GM18507 (cell line): ENCODE results near the gene SCN4B.

ENCODE experiments used
- DNase-seq: peaks from one replicate; pipeline ENCODE4 v3.0.0; 2011; ENCODE audit warnings: low read depth; ENCODE audit not compliant: insufficient read length; ENCODE audit errors: extremely low spot score
- FAIRE-seq: peaks from 2 replicates; lab custom pipeline; 2011; peaks lifted over from hg19 to GRCh38; lab: Jason Lieb, UNC

SCN4B gene

DNA sequence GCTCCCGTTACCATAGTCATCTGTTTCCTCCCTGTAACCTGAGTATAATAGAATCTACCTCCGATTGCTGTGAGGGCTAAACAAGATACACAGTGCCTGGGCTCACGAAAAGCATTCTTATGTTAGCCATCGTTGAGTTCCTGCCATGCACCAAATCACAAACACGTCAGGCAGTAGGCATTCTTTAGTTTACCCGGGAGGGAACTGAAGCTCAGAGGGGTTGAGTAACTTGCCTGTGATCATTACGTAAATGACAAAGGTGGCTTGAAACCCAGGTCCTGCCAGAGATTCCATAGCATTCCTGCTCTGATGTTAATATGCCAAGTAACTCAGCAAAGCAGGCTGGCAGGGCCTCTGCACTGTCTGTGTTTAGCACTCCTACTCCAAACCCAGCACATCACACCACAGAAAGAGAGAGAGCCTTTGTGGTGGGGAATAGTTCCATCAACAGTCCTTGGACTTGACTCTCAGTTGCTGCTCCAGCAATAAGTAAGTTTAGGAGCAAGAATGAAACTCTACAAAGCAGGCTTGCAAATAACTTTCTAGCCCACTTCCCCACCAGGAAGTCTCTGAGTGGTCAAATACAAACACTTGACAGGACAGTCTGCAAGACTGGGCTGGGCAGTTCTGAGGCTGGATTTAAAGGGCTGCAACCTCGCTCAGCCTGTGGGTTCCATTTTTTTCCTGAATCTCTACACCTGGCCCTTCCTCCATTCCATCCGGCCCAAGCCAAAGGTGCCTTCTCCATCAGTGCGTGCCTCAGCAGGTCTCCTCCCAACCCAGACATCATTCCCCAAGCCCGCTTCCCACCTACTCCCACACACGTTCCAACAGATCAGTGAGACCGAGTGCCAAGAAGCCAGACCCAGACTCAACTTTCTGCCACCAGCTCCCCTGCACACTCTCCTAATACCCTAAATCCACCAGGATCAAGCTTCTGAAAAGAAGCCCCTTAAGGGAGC lies 22.7 kb upstream of the SCN4B start:
- DNase-seq: no peak
- FAIRE-seq: no peak

DNA sequence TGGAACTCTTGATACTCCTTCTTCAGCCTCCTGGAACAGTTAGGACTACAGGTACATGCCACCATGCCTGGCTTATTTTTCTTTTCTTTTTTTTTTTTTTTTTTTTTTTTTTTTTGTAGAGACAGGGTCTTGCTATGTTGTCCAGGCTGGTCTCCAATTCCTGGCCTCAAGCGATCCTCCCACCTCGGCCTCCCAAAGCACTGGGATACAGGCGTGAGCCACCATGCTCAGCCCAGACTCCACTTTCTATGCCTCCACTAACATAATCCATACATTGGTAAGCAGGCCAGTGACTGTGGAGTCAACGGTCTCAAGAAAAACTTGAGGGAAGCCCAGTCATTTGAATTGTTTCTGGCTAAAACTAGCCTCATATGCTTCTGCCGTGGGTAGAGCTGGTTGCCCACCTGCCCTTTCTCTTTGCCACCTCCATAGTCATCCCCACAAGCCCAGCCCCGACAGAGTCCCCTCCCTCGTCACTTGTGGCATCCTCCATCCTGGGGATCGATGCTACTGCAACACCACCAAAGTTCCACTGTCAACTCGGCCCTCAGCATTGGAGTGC lies 21.5 kb upstream of the SCN4B start:
- DNase-seq (no peak), FAIRE-seq (no peak)

DNA sequence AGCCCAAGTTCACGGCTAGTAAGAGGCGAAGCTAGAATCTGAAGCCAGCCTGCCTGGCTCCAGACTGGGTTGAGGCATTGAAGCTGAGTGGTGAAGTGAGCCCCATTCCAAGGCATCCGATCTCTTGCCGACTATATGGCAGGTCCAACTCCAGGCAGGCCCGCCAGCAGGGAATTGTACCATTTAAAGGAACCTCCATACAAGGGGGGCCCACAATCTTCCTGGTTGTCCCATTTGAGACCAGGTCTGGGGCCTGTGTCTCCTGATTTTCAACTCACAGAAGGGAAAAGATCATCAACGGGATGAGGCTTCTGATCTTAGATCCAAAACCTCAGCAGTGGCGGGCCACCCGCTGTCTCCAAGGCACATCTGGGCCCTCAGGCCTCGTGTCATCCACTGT lies 19.7 kb upstream of the SCN4B start:
- no peak for FAIRE-seq
- DNase-seq: no peak

DNA sequence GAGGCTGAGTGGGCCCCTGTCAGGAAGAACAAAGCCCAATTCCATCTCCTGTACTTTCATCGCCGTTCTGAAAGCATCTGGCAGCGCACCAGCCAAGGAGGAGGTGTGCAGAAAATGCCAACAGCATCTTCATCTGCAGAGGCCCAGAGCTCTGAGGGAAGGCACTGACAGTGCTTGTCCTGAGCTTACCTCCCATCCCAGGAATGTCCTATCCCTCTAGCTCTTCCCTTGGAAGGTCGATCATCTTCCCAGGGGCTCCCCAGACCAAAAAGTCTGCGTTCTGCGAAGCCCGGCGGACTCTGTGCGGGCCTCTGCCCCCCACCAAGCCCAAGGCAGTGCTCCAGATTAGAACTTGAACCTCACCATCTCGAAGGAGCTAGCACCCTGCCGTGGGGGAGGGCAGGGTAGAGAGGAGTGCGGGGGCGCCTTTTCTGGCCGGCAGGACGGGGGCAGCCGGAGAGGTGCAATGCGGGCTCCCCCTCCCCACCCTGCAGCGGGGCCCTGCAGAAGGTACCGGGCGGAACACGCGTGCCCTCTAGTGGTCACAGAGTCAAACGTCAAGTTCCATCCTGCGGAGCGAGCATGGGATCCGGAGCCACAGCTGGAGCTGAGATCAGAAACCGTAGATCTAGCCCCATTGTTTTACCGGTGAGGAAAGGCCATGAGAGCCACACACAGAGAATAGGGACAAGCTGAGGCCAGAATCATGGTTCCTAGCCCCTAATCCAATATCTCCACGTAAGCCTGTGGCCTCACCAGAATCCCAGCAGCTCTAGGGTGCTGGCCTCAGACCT lies 18.8 kb upstream of the SCN4B start:
- DNase-seq (peak; percentile 70), FAIRE-seq (peak; percentile 91)

DNA sequence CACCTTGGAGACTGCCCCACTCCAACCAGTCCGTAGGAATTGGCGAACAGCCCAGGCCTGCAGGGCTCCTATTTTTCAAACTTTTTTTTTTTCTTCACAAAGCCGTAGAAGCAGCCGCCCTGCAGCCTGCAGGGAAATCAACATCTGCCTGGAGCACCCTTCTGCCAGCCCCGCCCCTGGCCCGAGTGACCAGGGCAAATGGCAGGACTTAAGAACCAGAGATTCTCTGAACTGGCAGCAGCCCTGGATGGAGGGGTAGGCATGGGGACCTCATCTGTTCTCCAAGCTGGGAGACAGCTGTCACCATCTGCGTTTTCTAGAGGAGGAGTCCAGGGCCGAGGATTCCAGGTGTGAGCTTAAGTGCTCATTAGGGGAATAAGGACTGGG lies 18.3 kb upstream of the SCN4B start:
- FAIRE-seq: no peak
- no peak for DNase-seq

DNA sequence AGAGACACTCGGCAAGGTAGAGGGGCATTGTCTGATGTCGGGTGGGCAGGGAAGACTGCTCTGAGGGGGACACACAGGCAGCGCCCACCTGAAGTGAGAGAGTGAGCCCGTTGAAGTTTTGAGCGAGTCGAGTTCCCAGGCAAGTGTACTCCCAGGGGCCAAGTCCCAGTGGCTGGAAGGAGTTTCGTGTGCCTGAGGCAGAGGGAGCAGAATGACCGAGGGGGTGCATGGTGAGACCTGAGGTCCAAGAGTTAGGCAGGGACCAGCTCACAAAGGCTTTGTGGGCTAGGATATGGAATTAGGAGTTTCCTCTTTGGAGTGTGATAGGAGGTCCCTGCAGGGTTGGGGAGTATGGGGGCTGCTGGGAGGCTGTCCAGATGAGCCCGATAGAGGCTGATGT lies 17.6 kb upstream of the SCN4B start:
- DNase-seq (no peak), FAIRE-seq (no peak)

DNA sequence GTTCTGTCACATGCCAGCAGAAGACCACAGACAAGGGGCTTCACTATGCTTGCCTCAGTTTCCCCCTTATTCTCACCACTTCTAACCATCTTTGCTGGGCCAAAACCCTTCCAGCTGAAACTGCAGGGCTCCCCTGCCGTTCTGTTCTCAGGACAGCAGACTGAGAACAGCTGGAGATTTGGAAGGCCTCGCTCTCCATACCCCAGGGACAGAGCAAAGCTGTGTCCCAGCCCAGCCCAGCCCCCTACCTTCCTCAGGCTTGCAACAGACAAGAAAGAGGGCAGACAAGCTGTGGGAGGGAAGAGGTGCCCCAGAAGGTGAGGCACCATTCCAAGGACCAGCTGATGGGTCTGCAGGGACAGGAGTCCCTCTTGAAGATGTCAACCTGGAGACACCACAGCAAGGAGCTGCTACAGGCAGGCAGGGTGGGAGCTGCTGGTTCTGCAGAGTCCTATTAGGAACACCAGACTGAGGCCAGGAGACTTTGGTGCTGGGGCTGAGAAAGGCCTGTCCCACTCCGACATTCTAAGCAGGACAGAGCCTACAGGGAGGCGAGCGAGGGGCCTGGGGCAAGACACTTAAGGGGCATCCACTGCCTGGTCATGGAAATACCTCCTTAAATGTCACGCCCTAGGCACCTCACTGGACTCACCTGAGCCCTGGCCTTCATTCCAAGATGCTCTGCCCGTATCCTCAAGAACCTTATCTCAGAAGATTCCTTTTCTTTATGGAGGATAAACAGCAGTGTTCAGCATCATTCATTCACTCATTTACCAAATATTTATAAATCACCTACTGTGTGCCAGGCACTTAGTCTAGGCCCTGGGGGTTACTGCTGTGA lies 16.9 kb upstream of the SCN4B start:
- FAIRE-seq: no peak
- no peak for DNase-seq

DNA sequence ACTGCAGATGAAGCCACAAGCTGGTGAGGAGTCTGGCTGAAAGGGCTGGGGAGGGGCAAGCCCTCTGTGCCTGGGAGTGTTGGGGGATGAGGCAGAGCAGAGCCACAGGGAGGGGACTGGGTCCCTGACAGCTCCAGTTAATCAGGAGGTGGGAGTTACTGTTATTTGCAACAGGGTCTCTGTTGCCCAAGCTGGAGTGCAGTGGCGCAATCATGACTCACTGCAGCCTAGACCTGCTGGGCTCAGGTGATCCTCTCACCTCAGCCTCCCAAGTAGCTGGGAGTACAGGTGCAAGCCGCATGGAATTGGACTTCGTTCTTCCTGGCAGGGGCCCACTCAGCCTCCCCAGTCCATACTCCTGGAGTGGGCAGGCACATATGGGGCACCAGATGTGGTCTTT lies 16.1 kb upstream of the SCN4B start:
- DNase-seq (no peak), FAIRE-seq (no peak)

DNA sequence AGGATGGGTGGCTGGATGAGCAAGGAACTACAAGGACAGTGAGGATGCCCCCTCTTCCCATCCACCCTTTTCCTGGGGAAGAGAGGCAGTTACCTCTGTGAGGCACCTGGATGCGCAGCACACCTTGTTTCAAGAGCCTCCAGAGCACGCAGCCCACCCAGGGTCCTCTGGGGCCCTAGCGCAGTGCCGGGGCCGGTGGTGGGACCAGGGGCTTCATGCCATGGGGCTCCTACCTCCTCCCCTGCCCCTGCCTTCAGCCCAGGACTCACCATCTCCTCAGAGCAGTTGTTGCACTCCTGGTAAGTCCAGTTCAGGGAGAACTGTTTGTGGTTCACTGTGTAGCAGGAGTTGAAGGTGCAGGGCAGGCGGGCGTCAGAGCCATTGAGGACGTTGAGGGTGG lies 15.7 kb upstream of the SCN4B start:
- DNase-seq (no peak), FAIRE-seq (no peak)

DNA sequence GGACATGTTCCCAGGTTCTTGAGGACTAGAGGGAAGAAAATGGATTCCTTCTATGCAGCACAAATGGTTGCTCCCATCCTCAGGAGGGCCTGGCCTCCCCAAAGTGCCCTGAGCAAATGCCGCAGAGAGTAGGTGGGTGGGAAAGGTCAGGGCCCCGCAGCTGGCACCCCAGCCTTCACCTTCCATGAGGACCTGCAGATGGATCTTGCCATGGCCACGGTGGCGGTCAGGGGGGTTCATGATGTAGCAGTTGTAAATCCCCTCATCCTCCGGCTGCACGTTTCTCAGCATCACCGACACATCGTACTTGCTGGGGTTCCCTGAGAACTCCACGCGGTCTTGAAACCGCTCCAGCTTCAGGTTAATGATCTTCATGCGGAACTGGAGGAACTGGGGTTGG lies 15.3 kb upstream of the SCN4B start:
- FAIRE-seq: no peak
- no peak for DNase-seq

DNA sequence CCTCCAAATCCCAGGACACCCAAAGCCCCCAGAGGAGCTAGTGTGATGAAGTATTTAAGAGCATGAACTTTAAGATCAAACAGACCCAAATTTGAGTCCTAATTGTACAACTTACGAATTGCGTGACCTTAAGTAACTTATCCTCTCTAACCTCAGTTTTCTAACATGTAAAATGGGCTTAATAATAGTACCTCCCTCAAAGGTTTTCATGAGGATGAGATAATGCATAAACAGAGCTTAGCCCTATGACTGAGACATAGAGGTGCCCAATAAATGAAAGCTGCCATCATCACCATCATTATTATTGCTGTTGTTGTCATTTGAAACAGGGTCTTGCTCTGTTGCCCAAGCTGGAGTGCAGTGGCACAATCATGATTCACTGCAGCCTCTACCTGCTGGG lies 14.6 kb upstream of the SCN4B start:
- FAIRE-seq (no peak), DNase-seq (no peak)

DNA sequence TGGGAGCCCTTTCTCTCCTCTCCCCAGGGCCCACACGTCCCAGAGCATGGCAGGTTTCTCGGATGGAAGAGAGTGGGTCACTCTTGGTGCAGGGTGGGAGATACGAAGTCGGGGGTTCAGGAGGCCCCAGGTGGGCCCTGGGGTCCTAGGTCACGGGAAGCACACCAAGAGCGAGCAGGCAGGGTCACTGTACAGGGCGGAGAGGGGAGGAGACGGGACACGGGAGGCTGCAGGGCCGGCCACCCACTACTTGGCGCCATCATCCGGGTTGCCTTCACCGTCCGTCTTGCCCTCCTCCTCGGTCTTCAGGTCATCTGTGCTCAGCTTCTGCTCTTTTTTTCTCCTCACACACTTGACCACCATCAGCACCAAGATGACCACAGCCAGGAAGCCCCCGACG lies 14.0 kb upstream of the SCN4B start:
- no peak for DNase-seq
- FAIRE-seq: no peak

DNA sequence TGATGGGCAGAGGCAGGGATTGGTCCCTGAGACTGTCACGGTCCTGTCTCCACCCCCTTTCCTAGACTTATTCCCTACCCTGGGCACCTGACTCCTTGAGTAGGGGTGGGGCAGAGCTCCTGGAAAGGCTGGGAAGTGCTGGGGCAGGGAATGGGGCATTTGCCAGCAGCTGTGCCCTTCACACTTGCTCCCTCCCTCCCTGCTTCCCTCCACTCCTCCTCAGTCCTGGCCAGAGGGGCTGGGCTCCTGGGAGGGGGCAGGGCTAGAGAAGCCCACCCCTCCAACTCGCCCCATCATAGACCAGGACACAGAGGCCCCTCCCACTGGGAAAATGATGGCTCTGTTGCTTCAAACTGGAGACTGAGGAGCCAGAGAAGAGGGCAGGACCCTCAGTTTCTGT lies 12.3 kb upstream of the SCN4B start:
- DNase-seq (no peak), FAIRE-seq (no peak)

DNA sequence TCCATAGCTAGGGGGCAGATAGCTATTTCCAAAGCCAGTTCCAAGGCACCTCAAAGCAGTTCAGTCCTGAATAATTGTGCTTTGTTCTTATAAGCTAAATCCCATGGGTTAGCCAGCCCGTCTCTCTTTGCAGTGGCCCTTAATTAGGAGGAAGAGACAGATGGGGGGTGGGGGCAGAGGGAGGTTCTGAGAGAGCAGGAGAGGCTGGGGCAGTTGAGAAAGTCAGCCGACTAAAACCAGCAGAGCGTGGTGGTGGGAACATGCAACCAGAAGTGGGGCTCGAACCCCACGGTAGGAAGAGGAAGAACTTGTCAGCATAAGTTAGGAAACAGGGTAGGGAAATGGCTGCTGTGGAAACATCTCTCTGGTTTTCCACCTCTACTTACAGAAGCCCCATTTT lies 10.9 kb upstream of the SCN4B start:
- FAIRE-seq (no peak), DNase-seq (no peak)

DNA sequence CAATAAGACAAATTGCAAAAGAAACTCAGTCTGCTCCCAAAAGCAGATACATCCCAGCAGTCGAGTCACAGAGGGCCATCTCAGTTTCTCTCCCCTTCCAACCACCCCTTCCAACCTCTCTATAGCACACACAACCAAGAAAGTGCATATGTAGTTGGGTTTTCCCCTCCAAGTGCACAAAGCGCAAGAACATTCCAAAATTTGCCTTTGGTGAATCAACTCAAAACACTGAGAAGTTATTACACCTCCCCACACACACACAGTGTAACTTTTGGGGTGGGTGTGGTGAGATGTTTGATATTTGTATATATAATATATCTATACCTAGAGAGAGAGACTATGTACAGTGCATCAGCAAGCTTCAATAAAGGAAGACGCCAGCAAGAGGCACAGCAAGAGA lies 10.2 kb upstream of the SCN4B start:
- no peak for FAIRE-seq

DNA sequence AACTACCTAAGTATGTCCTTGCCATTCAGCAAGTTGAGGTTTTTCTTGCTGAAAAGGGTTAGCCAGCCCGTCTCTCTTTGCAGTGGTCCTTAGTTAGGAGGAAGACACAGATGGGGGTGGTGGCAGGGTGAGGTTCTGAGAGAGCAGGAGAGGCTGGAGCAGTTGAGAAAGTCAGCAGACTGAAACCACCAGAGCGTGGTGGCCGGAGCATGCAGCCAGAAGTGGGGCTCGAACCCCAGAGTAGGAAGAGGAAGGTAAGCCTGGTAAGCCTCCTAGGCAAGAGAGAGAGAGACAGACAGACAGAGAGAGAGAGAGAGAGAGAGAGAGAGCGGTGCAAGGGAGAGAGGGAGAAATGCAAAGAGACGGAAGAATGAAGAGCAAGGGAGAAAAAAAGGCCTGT lies 9.2 kb upstream of the SCN4B start:
- FAIRE-seq: no peak

More for the DNA sequence above, 10.2 kb upstream of the SCN4B start:
- no peak for DNase-seq

DNA sequence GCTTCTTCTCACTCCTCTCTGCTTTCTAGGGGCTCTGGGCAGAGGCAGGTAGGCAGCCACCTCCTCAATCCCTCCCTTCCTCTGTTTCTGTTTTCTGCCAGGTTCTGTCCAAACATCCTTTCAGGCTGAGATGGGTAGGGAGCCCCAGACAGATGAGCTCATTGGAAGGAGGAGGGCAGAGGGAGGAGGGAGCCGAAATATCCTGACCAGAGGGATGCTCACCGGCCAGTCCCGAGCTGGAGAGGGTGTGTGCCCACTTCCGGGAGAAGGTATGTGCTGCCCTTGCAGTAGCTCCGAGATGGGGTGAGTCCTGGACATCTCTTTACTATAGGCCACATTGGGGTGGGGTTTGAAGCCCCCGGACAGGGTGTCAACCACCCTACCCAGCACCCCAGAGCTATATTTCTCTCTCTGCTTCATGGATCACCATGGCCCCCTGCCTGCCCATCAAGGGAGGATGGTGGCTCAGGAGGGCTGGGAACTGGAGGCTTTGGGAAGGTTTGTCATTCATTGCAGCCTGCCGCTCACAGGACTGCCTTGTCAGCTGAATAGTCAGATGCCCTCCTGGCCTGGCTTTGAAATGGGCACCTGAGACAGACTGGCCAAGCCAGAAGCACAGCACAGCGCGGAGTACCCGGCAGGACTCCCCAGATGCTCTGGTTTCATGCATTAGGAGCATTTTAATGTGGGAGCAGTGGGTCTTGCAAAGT lies 4.7 kb upstream of the SCN4B start:
- no peak for FAIRE-seq
- no peak for DNase-seq

More for the DNA sequence above, 9.2 kb upstream of the SCN4B start:
- no peak for DNase-seq

DNA sequence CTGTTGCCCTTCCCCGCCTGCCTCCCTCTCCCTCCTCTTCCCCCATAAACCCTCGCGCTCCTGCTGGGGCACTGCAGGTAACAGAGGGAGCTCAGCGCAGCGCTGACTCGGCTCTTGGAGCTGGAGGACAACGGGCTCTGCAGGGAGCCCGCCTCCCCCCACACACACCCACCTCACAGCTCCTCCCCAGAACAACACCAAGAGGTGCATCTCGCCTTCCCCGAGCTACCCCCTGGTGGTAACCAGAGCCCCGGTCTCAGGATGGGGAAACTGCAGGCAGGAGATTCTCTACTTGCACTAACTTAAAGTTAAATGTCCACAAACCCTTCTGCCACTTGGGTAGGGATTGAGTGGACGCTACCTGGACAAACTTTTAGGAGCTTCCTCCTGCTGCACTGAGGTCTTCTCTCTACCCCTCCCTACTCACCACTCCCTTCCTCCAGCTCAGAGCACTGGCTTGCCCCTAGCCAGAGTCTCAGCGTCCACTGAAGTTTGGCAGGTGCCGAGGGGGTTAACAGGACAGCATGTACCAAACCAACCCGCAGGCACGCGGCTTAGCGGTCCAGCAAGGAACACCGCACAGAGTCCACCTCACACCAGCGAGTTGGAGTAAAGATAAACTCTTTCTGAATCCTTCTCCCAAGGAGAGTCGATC lies 4.0 kb upstream of the SCN4B start:
- DNase-seq: no peak

More for the DNA sequence above, 4.0 kb upstream of the SCN4B start:
- FAIRE-seq: no peak
